HepG2 (cell line): ENCODE results near the gene UBE2S. TPM values are rescaled to one million over a fixed set of nuclear protein-coding genes. Genes with fewer than 3 reads are reported as not detected.

Experiments
- ATAC-seq: fragments of 200-7000 bp; cut with Tn5 transposase; 3 replicates; pipeline ENCODE4 v1.9.1; 2020; ENCODE audit warnings: mild to moderate bottlenecking, moderate library complexity
- BruUV-seq: library from RNA; stranded (reverse); fragments of 400-500 nt; replicated peaks from 2 replicates; lab custom pipeline; 2021; lab: Mats Ljungman, UMichigan
- CTCF ChIA-PET: fragments of 300-600 bp; formaldehyde crosslinking; extraction: SDS; loops from one replicate; lab custom pipeline; 2021; ENCODE audit warnings: low total read pairs, inconsistent platforms, low intra/inter-chr PET ratio; lab: Yijun Ruan, JAX
- POLR2A ChIA-PET: fragments of 350-600 bp; sonication (Branson Sonifier 250); formaldehyde crosslinking; loops from one replicate; lab custom pipeline; 2020; ENCODE audit warnings: antibody characterized with exemption, inconsistent platforms; lab: Yijun Ruan, JAX
- DNase-seq: peaks from one replicate; pipeline ENCODE4 v3.0.0-alpha.2; 2015; ENCODE audit warnings: low spot score
- FAIRE-seq: peaks from 3 replicates; lab custom pipeline; 2011; peaks lifted over from hg19 to GRCh38; lab: Jason Lieb, UNC
- H2AFZ ChIP-seq: one replicate; pipeline ENCODE4 v1.6.1; 2011; ENCODE audit warnings: low read length, inconsistent platforms
- H3K27ac ChIP-seq: fragments of 300-600 bp; 3 replicates; pipeline ENCODE4 v1.8.0; 2011; ENCODE audit warnings: mixed run types, mild to moderate bottlenecking, mixed read lengths, low read length, inconsistent platforms; ENCODE audit not compliant: insufficient read depth; ENCODE audit errors: extremely low read length
- H3K27me3 ChIP-seq, 2 experiments: fragments of 200-600 bp in 1 of 2; 2 replicates in 1 of 2; 3 replicates in 1 of 2; pipeline versions ENCODE4 v1.6.0 to v1.8.0; 2011; ENCODE audit warnings: low read length in 2 of 2, mild to moderate bottlenecking in 2 of 2, moderate library complexity in 2 of 2, inconsistent platforms in 1 of 2; ENCODE audit not compliant: insufficient read depth in 2 of 2, control insufficient read depth in 1 of 2
- H3K36me3 ChIP-seq, 2 experiments: fragments of 200-600 bp in 1 of 2; replicated peaks in 1 of 2; 2 replicates in 1 of 2; 3 replicates in 1 of 2; pipeline versions ENCODE4 v1.5.1 to v1.8.0; 2011; ENCODE audit warnings: low read length in 2 of 2, inconsistent platforms in 1 of 2; ENCODE audit not compliant: insufficient read depth in 2 of 2, control insufficient read depth in 1 of 2
- H3K4me1 ChIP-seq: 2 replicates; pipeline ENCODE4 v1.5.1; 2012; ENCODE audit warnings: low read length, inconsistent platforms; ENCODE audit not compliant: insufficient read depth
- H3K4me2 ChIP-seq: 2 replicates; pipeline ENCODE4 v1.6.0; 2011; ENCODE audit warnings: low read depth, low read length, inconsistent platforms
- H3K4me3 ChIP-seq, 3 experiments: fragments of 200-600 bp in 1 of 3; sonication (generic), shearing (Covaris generic) in 1 of 3; replicated peaks in 1 of 3; 2 replicates each; pipeline ENCODE4 v1.5.1; 2011 to 2016; ENCODE audit warnings: low read length in 3 of 3, inconsistent platforms in 2 of 3, low read depth in 2 of 3, mild to moderate bottlenecking in 2 of 3, control low read depth in 1 of 3, mixed read lengths in 1 of 3; ENCODE audit not compliant: insufficient read depth in 1 of 3
- H3K79me2 ChIP-seq: one replicate; pipeline ENCODE4 v1.6.1; 2011; ENCODE audit warnings: low read length, inconsistent platforms; ENCODE audit not compliant: insufficient read depth
- H3K9ac ChIP-seq: 2 replicates; pipeline ENCODE4 v1.6.0; 2011; ENCODE audit warnings: mild to moderate bottlenecking, low read depth, low read length, inconsistent platforms; ENCODE audit not compliant: insufficient read depth
- H3K9me3 ChIP-seq: 2 replicates; pipeline ENCODE4 v1.5.1; 2012; ENCODE audit warnings: mild to moderate bottlenecking, low read length
- H4K20me1 ChIP-seq: 2 replicates; pipeline ENCODE4 v1.6.0; 2011; ENCODE audit warnings: inconsistent platforms, mild to moderate bottlenecking, low read length, moderate library complexity; ENCODE audit not compliant: insufficient read depth
- BATF2 ChIP-seq: sonication (generic); formaldehyde crosslinking; IDR thresholded peaks from 2 replicates; pipeline ENCODE4 v1.8.0; 2022; ENCODE audit warnings: mild to moderate bottlenecking, missing genetic modification reagents, moderate library complexity
- FLYWCH1 ChIP-seq: sonication (generic); formaldehyde crosslinking; IDR thresholded peaks from 2 replicates; pipeline ENCODE4 v1.8.1; 2023; ENCODE audit warnings: mild to moderate bottlenecking, missing genetic modification reagents
- NCOA5 ChIP-seq: sonication (generic); formaldehyde crosslinking; IDR thresholded peaks from 2 replicates; pipeline ENCODE4 v1.4.0; 2020; ENCODE audit warnings: missing genetic modification reagents
- ZNF329 ChIP-seq: sonication (generic); formaldehyde crosslinking; IDR thresholded peaks from 2 replicates; pipeline ENCODE4 v1.9.0; 2021; ENCODE audit warnings: low read depth, mild to moderate bottlenecking, missing genetic modification reagents
- ZNF558 ChIP-seq: sonication (generic); formaldehyde crosslinking; IDR thresholded peaks from 2 replicates; pipeline ENCODE4 v1.9.0; 2022; ENCODE audit warnings: mild to moderate bottlenecking, missing genetic modification reagents, borderline replicate concordance
- ZNF589 ChIP-seq: sonication (generic); formaldehyde crosslinking; conservative IDR thresholded peaks from 2 replicates; pipeline ENCODE4 v1.8.0; 2022; ENCODE audit warnings: mild to moderate bottlenecking, moderate library complexity, missing genetic modification reagents
- ZNF672 ChIP-seq: sonication (generic); formaldehyde crosslinking; IDR thresholded peaks from 2 replicates; pipeline ENCODE4 v1.8.1; 2022; ENCODE audit warnings: missing genetic modification reagents
- ZNF768 ChIP-seq: sonication (generic); formaldehyde crosslinking; IDR thresholded peaks from 2 replicates; pipeline ENCODE4 v1.4.0; 2020; ENCODE audit warnings: missing genetic modification reagents
- ZNF781 ChIP-seq: sonication (generic); formaldehyde crosslinking; IDR thresholded peaks from 2 replicates; pipeline ENCODE4 v1.5.1; 2020; ENCODE audit warnings: borderline replicate concordance, mild to moderate bottlenecking, missing genetic modification reagents; ENCODE audit errors: not compliant biosample characterization
- WGBS: methylation state at CpG from one replicate; pipeline ENCODE4 v1.1.6; 2017; ENCODE audit warnings: low lambda C conversion rate; 5-methylcytosine and 5-hydroxymethylcytosine counted together
- in situ Hi-C: cut with HindIII; loops from 2 replicates; pipeline ENCODE4 v1.10.0; 2017; ENCODE audit warnings: low pct_unique_long_range_greater_than_20kb; ENCODE audit not compliant: extremely low pct_ligation_motif_present
- intact Hi-C: fragments of 100-400 bp; cut with micrococcal nuclease; formaldehyde crosslinking; loops from one replicate; pipeline ENCODE4 v1.10.0; 2022; ENCODE audit not compliant: unreplicated experiment
- polyA plus RNA-seq, 8 experiments: library from polyadenylated mRNA; depleted of rRNA in 3 of 8; stranded (reverse) in 7 of 8; unstranded in 1 of 8; fragments of >200 nt; fragmentation: Illumina TruSeq in 4 of 8; extraction: Trizol in 4 of 8; gene quantifications; 2 replicates each; pipeline versions ENCODE4 v1.2.1 to v1.2.3, GENCODE V29; 2011 to 2016; ENCODE audit warnings: low read depth in 4 of 8, missing spikeins in 1 of 8, mixed read lengths in 1 of 8; ENCODE audit not compliant: insufficient read depth in 1 of 8
- total RNA-seq, 5 experiments: library from RNA; depleted of rRNA; stranded (reverse); fragments of >200 nt; fragmentation: Illumina TruSeq; extraction: Trizol; gene quantifications; 2 replicates each; pipeline ENCODE4 v1.2.3, GENCODE V29; 2016; ENCODE audit warnings: low read depth in 1 of 5

UBE2S gene
- total and polyA plus RNA-seq, 2 of the 13 experiments (the other 11 are each of a cell fraction or from before 2014, with no cell fraction given) = 32.2 to 39.3 TPM

GRCh38 chr19:55443045-55443823 is 35.6 kb upstream of the UBE2S start, which contains the start of gene SHISA7:
Gene SHISA7, minus strand, starts transcription at chr19:55443300. Its CDS starts 437 bp downstream, at chr19:55442863.
- intact Hi-C loops = no loop called here
- no peaks in the 10 kb centered on the region for H3K9me3 ChIP-seq
- no peak within 1 kb of the TSS for H3K27ac ChIP-seq
- ATAC-seq = no peak
- in situ Hi-C loops = no loop called here
- no TSS peak for BruUV-seq
- no peak within 1 kb of the TSS for H3K4me2 ChIP-seq
- no peak for FAIRE-seq
- peaks cover 6 to 52% of the 10 kb centered on the region in 2 experiments; a peak in 4 of 5 replicates for H3K27me3 ChIP-seq
- no peak within 1 kb of the TSS for H2AFZ ChIP-seq
- no peak within 1 kb of the TSS for H3K4me3 ChIP-seq
- TF ChIP-seq ZNF672 (CRISPR knock-in tag) (no peak), ZNF781 (CRISPR knock-in tag) (no peak), FLYWCH1 (CRISPR knock-in tag) (no peak), ZNF558 (CRISPR knock-in tag) (no peak), ZNF589 (CRISPR knock-in tag) (no peak), ZNF329 (CRISPR knock-in tag) (no peak), BATF2 (CRISPR knock-in tag) (no peak), NCOA5 (CRISPR knock-in tag) (no peak), ZNF768 (CRISPR knock-in tag) (no peak)
- no peak for DNase-seq
- H3K4me1 ChIP-seq = no peaks in the 10 kb centered on the region
- H3K36me3 ChIP-seq = no peaks in the 10 kb centered on the region
- ChIA-PET POLR2A (no interaction called here), CTCF (no interaction called here)
- 29% methylated on average over 39 of the region's 43 CpGs for WGBS
- H3K9ac ChIP-seq = no peak within 1 kb of the TSS
- no peaks in the 10 kb centered on the region for H3K79me2 ChIP-seq
- H4K20me1 ChIP-seq = peaks cover 4% of the 10 kb centered on the region; the same call in 1 of the 2 replicates
